Endothelial cell of umbilical vein (primary cell): ENCODE results near the gene ACOD1. TPM values are rescaled to one million over a fixed set of nuclear protein-coding genes. Genes with fewer than 3 reads are reported as not detected.

Experiments used
- BruUV-seq: library from RNA; stranded (reverse); fragments of 400-500 nt; replicated peaks from 2 replicates; lab custom pipeline; 2021; lab: Mats Ljungman, UMichigan
- CTCF ChIA-PET: fragments of 300-600, 350-600 bp; sonication (Branson Sonifier 250); formaldehyde crosslinking; loops from one replicate; lab custom pipeline; 2021; ENCODE audit warnings: antibody characterized with exemption, inconsistent platforms; lab: Charles Lee
- POLR2A ChIA-PET: fragments of 300-600, 350-600 bp; sonication (Branson Sonifier 250); formaldehyde crosslinking; loops from one replicate; lab custom pipeline; 2021; ENCODE audit warnings: antibody characterized with exemption, inconsistent platforms; lab: Charles Lee
- DNase-seq: peaks from one replicate; pipeline ENCODE4 v3.0.0-alpha.2; 2011; ENCODE audit warnings: low read depth, low spot score
- FAIRE-seq: peaks from 2 replicates; lab custom pipeline; 2011; peaks lifted over from hg19 to GRCh38; lab: Jason Lieb, UNC
- H2AFZ ChIP-seq: 2 replicates; pipeline ENCODE4 v1.6.0; 2012; ENCODE audit warnings: low read depth, low read length, control low read depth, inconsistent platforms
- H3K27ac ChIP-seq: 2 replicates; pipeline ENCODE4 v1.5.1; 2011; ENCODE audit warnings: low read depth, mild to moderate bottlenecking, control low read depth, low read length, moderate library complexity; ENCODE audit not compliant: insufficient read depth
- H3K27me3 ChIP-seq, 2 experiments: 2 replicates each; pipeline versions ENCODE4 v1.6.0 to v1.6.1; 2011; ENCODE audit warnings: low read length in 2 of 2, mixed read lengths in 1 of 2; ENCODE audit not compliant: control insufficient read depth in 2 of 2, insufficient read depth in 2 of 2
- H3K36me3 ChIP-seq, 2 experiments: 2 replicates in 1 of 2; 3 replicates in 1 of 2; pipeline ENCODE4 v1.5.1; 2011; ENCODE audit warnings: low read length in 2 of 2, mild to moderate bottlenecking in 1 of 2, moderate library complexity in 1 of 2; ENCODE audit not compliant: control insufficient read depth in 2 of 2, insufficient read depth in 2 of 2; ENCODE audit errors: extremely low read depth in 1 of 2
- H3K4me1 ChIP-seq: 3 replicates; pipeline ENCODE4 v1.5.1; 2011; ENCODE audit warnings: mild to moderate bottlenecking, low read length; ENCODE audit not compliant: control insufficient read depth, insufficient read depth; ENCODE audit errors: extremely low read depth
- H3K4me2 ChIP-seq: 2 replicates; pipeline ENCODE4 v1.6.1; 2011; ENCODE audit warnings: low read length, control low read depth, mixed read lengths; ENCODE audit not compliant: insufficient read depth
- H3K4me3 ChIP-seq, 3 experiments: fragments of 200-600 bp in 1 of 3; sonication (generic), shearing (Covaris generic) in 1 of 3; replicated peaks in 1 of 3; 2 replicates each; pipeline ENCODE4 v1.5.1; 2011 to 2016; ENCODE audit warnings: control low read depth in 3 of 3, low read length in 3 of 3, mild to moderate bottlenecking in 2 of 3, inconsistent platforms in 1 of 3, low read depth in 1 of 3, moderate library complexity in 1 of 3; ENCODE audit not compliant: insufficient read depth in 1 of 3
- H3K79me2 ChIP-seq: 2 replicates; pipeline ENCODE4 v1.6.0; 2012; ENCODE audit warnings: low read length, inconsistent platforms; ENCODE audit not compliant: control insufficient read depth, insufficient read depth
- H3K9ac ChIP-seq: replicated peaks from 2 replicates; pipeline ENCODE3; 2011; ENCODE audit warnings: low read length, control low read depth; ENCODE audit not compliant: insufficient read depth; ENCODE audit errors: extremely low read depth
- H3K9me1 ChIP-seq: replicated peaks from 3 replicates; pipeline ENCODE4 v1.6.0; 2011; ENCODE audit warnings: mild to moderate bottlenecking, low read length; ENCODE audit not compliant: control insufficient read depth, insufficient read depth; ENCODE audit errors: extremely low read depth
- H3K9me3 ChIP-seq: replicated peaks from 2 replicates; pipeline ENCODE4 v1.5.1; 2012; ENCODE audit warnings: low read length, inconsistent platforms; ENCODE audit not compliant: control insufficient read depth, insufficient read depth
- H4K20me1 ChIP-seq: replicated peaks from 2 replicates; pipeline ENCODE3; 2011; ENCODE audit warnings: mild to moderate bottlenecking, low read length; ENCODE audit not compliant: control insufficient read depth, insufficient read depth; ENCODE audit errors: extremely low read depth
- CTCF ChIP-seq, 2 donors: IDR thresholded peaks; 1 replicate in 1 of 2; 2 replicates in 1 of 2; pipeline ENCODE4 v1.5.1; 2011; ENCODE audit warnings: low read length in 2 of 2, mild to moderate bottlenecking in 2 of 2, moderate library complexity in 2 of 2, control low read depth in 1 of 2, inconsistent platforms in 1 of 2, low read depth in 1 of 2; ENCODE audit not compliant: insufficient read depth in 1 of 2; ENCODE audit errors: extremely low read depth in 1 of 2
- EZH2 ChIP-seq: IDR thresholded peaks from 2 replicates; pipeline ENCODE4 v1.6.1; 2012; ENCODE audit warnings: borderline replicate concordance, low read depth, mild to moderate bottlenecking, moderate library complexity, low read length, inconsistent platforms; ENCODE audit not compliant: severe bottlenecking
- FOS ChIP-seq: IDR thresholded peaks from 2 replicates; pipeline ENCODE4 v1.6.1; 2011; ENCODE audit warnings: mild to moderate bottlenecking, low read length, moderate library complexity, borderline replicate concordance; ENCODE audit not compliant: insufficient read depth
- GATA2 ChIP-seq: IDR thresholded peaks from 2 replicates; pipeline ENCODE4 v1.7.0; 2011; ENCODE audit warnings: low read depth, mild to moderate bottlenecking, moderate library complexity, mixed read lengths, low read length; ENCODE audit not compliant: insufficient read length, insufficient read depth
- JUN ChIP-seq: IDR thresholded peaks from 2 replicates; pipeline ENCODE4 v1.6.1; 2011; ENCODE audit warnings: borderline replicate concordance, low read depth; ENCODE audit not compliant: insufficient read length, insufficient read depth
- MAX ChIP-seq: IDR thresholded peaks from 2 replicates; pipeline ENCODE4 v1.6.1; 2011; ENCODE audit not compliant: insufficient read depth, insufficient read length
- MYC ChIP-seq: IDR thresholded peaks from one replicate; pipeline ENCODE4 v1.6.1; 2011; ENCODE audit warnings: mild to moderate bottlenecking, low read depth, low read length
- POLR2A ChIP-seq: IDR thresholded peaks from 2 replicates; pipeline ENCODE4 v1.6.1; 2012; ENCODE audit warnings: low read depth, mild to moderate bottlenecking, control low read depth, low read length
- POLR2AphosphoS5 ChIP-seq: IDR thresholded peaks from 2 replicates; pipeline ENCODE4 v1.6.1; 2012; ENCODE audit warnings: low read depth, mild to moderate bottlenecking, control low read depth, low read length, moderate library complexity; ENCODE audit not compliant: insufficient read depth
- dilution Hi-C: fragments of 300-500 bp; cut with MboI; formaldehyde crosslinking; loops from one replicate; pipeline ENCODE4 v1.15.0; 2019; ENCODE audit warnings: low sequenced_read_pairs; ENCODE audit not compliant: extremely low pct_ligation_motif_present
- intact Hi-C: fragments of 100-400 bp; cut with micrococcal nuclease; formaldehyde crosslinking; loops from one replicate; pipeline ENCODE4 v1.10.0; 2022
- polyA plus RNA-seq, 4 experiments: library from polyadenylated mRNA; depleted of rRNA in 3 of 4; stranded (reverse) in 3 of 4; unstranded in 1 of 4; fragments of >200 nt; gene quantifications; 2 replicates each; pipeline versions ENCODE4 v1.2.1 to v1.2.3, GENCODE V29; 2011 to 2012; ENCODE audit warnings: missing spikeins in 1 of 4
- total RNA-seq: library from RNA; stranded (reverse); gene quantifications from 2 replicates; pipeline ENCODE4 v1.2.3, GENCODE V29; 2021

ACOD1 gene
- total and polyA plus RNA-seq, 2 donors (not counting 3 experiments of a cell fraction or from before 2014, with no cell fraction given): not detected

GRCh38 chr13:77000475-77000874, 52.2 kb downstream of the ACOD1 start:
- intact Hi-C loops: loop anchor here (5.0 kb wide), 1 partner anchor 333 kb away; no protein-coding TSS in a partner anchor
- no peak overlapping the region for H3K9ac ChIP-seq
- no peaks in the 10 kb centered on the region for H3K27me3 ChIP-seq
- no peaks in the 10 kb centered on the region for H4K20me1 ChIP-seq
- no peak overlapping the region for H2AFZ ChIP-seq
- DNase-seq (no peak), FAIRE-seq (no peak)
- no peaks in the 10 kb centered on the region for H3K9me1 ChIP-seq
- BruUV-seq: no TSS peak
- peaks cover 2 to 3% of the 10 kb centered on the region in 2 experiments for H3K36me3 ChIP-seq
- H3K79me2 ChIP-seq: no peaks in the 10 kb centered on the region
- ChIA-PET CTCF (interaction anchor here (1.5 to 2.2 kb wide), 3 partner anchors 15 to 1305 kb away, joined by 3 to 17 read pairs (median 4); no protein-coding TSS in a partner anchor), POLR2A (interaction anchor here (0.6 kb wide), 1 partner anchor 1284 kb away, joined by 9 read pairs; no protein-coding TSS in a partner anchor)
- dilution Hi-C loops: no loop called here
- no peak overlapping the region for H3K27ac ChIP-seq
- H3K4me3 ChIP-seq: no peak overlapping the region
- TF ChIP-seq EZH2 (no peak), GATA2 (no peak), FOS (no peak), POLR2A (no peak), MAX (no peak), JUN (no peak), MYC (no peak), POLR2AphosphoS5 (no peak), CTCF (IDR thresholded peaks at IDR 0.05; ENCODE audit: extremely low read depth in 1 of 2, insufficient read depth in 1 of 2, low read depth in 1 of 2, low read length in 2 of 2) (no peak)
- H3K9me3 ChIP-seq: no peaks in the 10 kb centered on the region
- no peaks in the 10 kb centered on the region for H3K4me1 ChIP-seq
- H3K4me2 ChIP-seq: no peak overlapping the region
